ENCODE results near the gene MYBPC1. TPM values are rescaled to one million over a fixed set of nuclear protein-coding genes. Genes with fewer than 3 reads are reported as not detected.

The MYBPC1 gene
- total RNA-seq, 1 donor from 2014 or later = 7.3 TPM

GRCh38 chr12:101690544-101691098, 95.8 kb downstream of the MYBPC1 start:
- no peaks in the 10 kb centered on the region for H3K9me3 ChIP-seq (replicated peaks)
- no peak overlapping the region for H3K27ac ChIP-seq (replicated peaks)
- H3K4me1 ChIP-seq = peaks cover 10% of the 10 kb centered on the region
- DNase-seq = no peak
- no peaks in the 10 kb centered on the region for H3K36me3 ChIP-seq
- H3K4me3 ChIP-seq = no peak overlapping the region
- no peaks in the 10 kb centered on the region for H3K27me3 ChIP-seq (ENCODE audit: low read depth)
- intact Hi-C loops (cut with micrococcal nuclease) = no loop called here
- no peak for TF ChIP-seq CTCF (IDR thresholded peaks at IDR 0.05; ENCODE audit: borderline replicate concordance)

GRCh38 chr12:101691503-101692096, 96.8 kb downstream of the MYBPC1 start:
- Histone ChIP-seq H3K9me3 (replicated peaks) (no peaks in the 10 kb centered on the region), H3K4me1 (peaks cover 14% of the 10 kb centered on the region), H3K4me3 (no peak overlapping the region), H3K27ac (replicated peaks) (no peak overlapping the region), H3K36me3 (no peaks in the 10 kb centered on the region), H3K27me3 (ENCODE audit: low read depth) (no peaks in the 10 kb centered on the region)
- TF ChIP-seq CTCF (IDR thresholded peaks at IDR 0.05; ENCODE audit: borderline replicate concordance) = no peak
- no peak for DNase-seq
- intact Hi-C loops (cut with micrococcal nuclease) = no loop called here

GRCh38 chr12:101694297-101694848, 99.6 kb downstream of the MYBPC1 start:
- Histone ChIP-seq H3K4me1 (peaks cover 37% of the 10 kb centered on the region), H3K9me3 (replicated peaks) (no peaks in the 10 kb centered on the region), H3K27me3 (ENCODE audit: low read depth) (no peaks in the 10 kb centered on the region), H3K4me3 (no peak overlapping the region), H3K36me3 (no peaks in the 10 kb centered on the region), H3K27ac (replicated peaks) (no peak overlapping the region)
- no peak for TF ChIP-seq CTCF (IDR thresholded peaks at IDR 0.05; ENCODE audit: borderline replicate concordance)
- no peak for DNase-seq
- intact Hi-C loops (cut with micrococcal nuclease) = no loop called here

- H3K27ac ChIP-seq (replicated peaks) = no peak overlapping the region
- no peak for DNase-seq
- H3K27me3 ChIP-seq (ENCODE audit: low read depth) = no peaks in the 10 kb centered on the region
- H3K4me1 ChIP-seq = peaks cover 43% of the 10 kb centered on the region
- no peak overlapping the region for H3K4me3 ChIP-seq
- intact Hi-C loops (cut with micrococcal nuclease) = no loop called here
- no peaks in the 10 kb centered on the region for H3K36me3 ChIP-seq
- no peak for TF ChIP-seq CTCF (IDR thresholded peaks at IDR 0.05; ENCODE audit: borderline replicate concordance)
- H3K9me3 ChIP-seq (replicated peaks) = no peaks in the 10 kb centered on the region
Observed at GRCh38 chr12:101694986-101695385, 100.2 kb downstream of the MYBPC1 start.

- H3K27ac ChIP-seq (replicated peaks) = peak overlapping the region; percentile 99
- DNase-seq = no peak
- peaks cover 50% of the 10 kb centered on the region for H3K4me1 ChIP-seq
- H3K9me3 ChIP-seq (replicated peaks) = no peaks in the 10 kb centered on the region
- H3K4me3 ChIP-seq = no peak overlapping the region
- intact Hi-C loops (cut with micrococcal nuclease) = no loop called here
- no peak for TF ChIP-seq CTCF (IDR thresholded peaks at IDR 0.05; ENCODE audit: borderline replicate concordance)
- H3K27me3 ChIP-seq (ENCODE audit: low read depth) = no peaks in the 10 kb centered on the region
- H3K36me3 ChIP-seq = no peaks in the 10 kb centered on the region
Observed at GRCh38 chr12:101695706-101696105, 100.9 kb downstream of the MYBPC1 start.

Data from left ventricle myocardium inferior (tissue), 1 donor.